ENCODE data around the gene MIPOL1. TPM values are rescaled to one million over a fixed set of nuclear protein-coding genes. Genes with fewer than 3 reads are reported as not detected.

MIPOL1 gene
- total RNA-seq, 4 donors from 2014 or later, result 17.0 to 43.4 (median 30.2) TPM

- no peaks in the 10 kb centered on the region for H3K36me3 ChIP-seq
- intact Hi-C loops (cut with DNase I), result no loop called here
- no peaks in the 10 kb centered on the region for H3K4me1 ChIP-seq
- 72 to 77% methylated on average over 1 of the region's 1 CpG for WGBS, 2 donors
- TF ChIP-seq CTCF (IDR thresholded peaks at IDR 0.05), result no peak
- TF ChIP-seq POLR2A (IDR thresholded peaks at IDR 0.05), result no peak
- H3K9me3 ChIP-seq, result no peaks in the 10 kb centered on the region
- peak in 1 of 2 donors; percentile 21 for DNase-seq
- no peak overlapping the region for H3K27ac ChIP-seq
- no peak overlapping the region for H3K4me3 ChIP-seq (replicated peaks in 1 of 3)
- H3K27me3 ChIP-seq, result no peaks in the 10 kb centered on the region
Measured at GRCh38 chr14:37253905-37254304, 56.2 kb downstream of the MIPOL1 start.

- Histone ChIP-seq H3K9me3 (no peaks in the 10 kb centered on the region), H3K4me3 (replicated peaks in 1 of 3) (no peak overlapping the region), H3K36me3 (no peaks in the 10 kb centered on the region), H3K27me3 (no peaks in the 10 kb centered on the region), H3K4me1 (no peaks in the 10 kb centered on the region), H3K27ac (no peak overlapping the region)
- intact Hi-C loops (cut with DNase I), result no loop called here
- TF ChIP-seq CTCF (IDR thresholded peaks at IDR 0.05) (no peak), POLR2A (IDR thresholded peaks at IDR 0.05) (no peak)
- WGBS, 2 donors, result 88 to 92% methylated on average over 3 of the region's 3 CpGs
- no peak for DNase-seq
Measured at GRCh38 chr14:37254411-37254947, 56.7 kb downstream of the MIPOL1 start.

- Histone ChIP-seq H3K36me3 (no peaks in the 10 kb centered on the region), H3K27me3 (no peaks in the 10 kb centered on the region), H3K4me1 (no peaks in the 10 kb centered on the region), H3K4me3 (replicated peaks in 1 of 3) (no peak overlapping the region), H3K9me3 (no peaks in the 10 kb centered on the region), H3K27ac (no peak overlapping the region)
- WGBS, 2 donors, result 86 to 88% methylated on average over 5 of the region's 5 CpGs
- intact Hi-C loops (cut with DNase I), result no loop called here
- no peak for TF ChIP-seq CTCF (IDR thresholded peaks at IDR 0.05)
- no peak for TF ChIP-seq POLR2A (IDR thresholded peaks at IDR 0.05)
- no peak for DNase-seq
Measured at GRCh38 chr14:37257501-37258070, 59.8 kb downstream of the MIPOL1 start.

GRCh38 chr14:37262649-37263048 is 64.9 kb downstream of the MIPOL1 start:
- WGBS, 2 donors, result 62 to 66% methylated on average over 2 of the region's 2 CpGs
- Histone ChIP-seq H3K4me3 (replicated peaks in 1 of 3) (no peak overlapping the region), H3K36me3 (no peaks in the 10 kb centered on the region), H3K4me1 (no peaks in the 10 kb centered on the region), H3K27ac (no peak overlapping the region), H3K27me3 (no peaks in the 10 kb centered on the region), H3K9me3 (no peaks in the 10 kb centered on the region)
- intact Hi-C loops (cut with DNase I), result no loop called here
- no peak for TF ChIP-seq CTCF (IDR thresholded peaks at IDR 0.05)
- no peak for TF ChIP-seq POLR2A (IDR thresholded peaks at IDR 0.05)
- no peak for DNase-seq

- H3K9me3 ChIP-seq, result no peaks in the 10 kb centered on the region
- H3K27ac ChIP-seq, result no peak overlapping the region
- no peaks in the 10 kb centered on the region for H3K36me3 ChIP-seq
- intact Hi-C loops (cut with DNase I), result no loop called here
- DNase-seq, result no peak
- H3K4me3 ChIP-seq (replicated peaks in 1 of 3), result no peak overlapping the region
- TF ChIP-seq CTCF (IDR thresholded peaks at IDR 0.05) (no peak), POLR2A (IDR thresholded peaks at IDR 0.05) (no peak)
- WGBS, 2 donors, result 70 to 72% methylated on average over 3 of the region's 3 CpGs
- H3K4me1 ChIP-seq, result no peaks in the 10 kb centered on the region
- H3K27me3 ChIP-seq, result no peaks in the 10 kb centered on the region
Measured at GRCh38 chr14:37263656-37264236, 66.0 kb downstream of the MIPOL1 start.
